Esophagus squamous epithelium (tissue), 5 donors: ENCODE data around the gene AHDC1. TPM values are rescaled to one million over a fixed set of nuclear protein-coding genes. Genes with fewer than 3 reads are reported as not detected.

ENCODE experiments used
- DNase-seq: peaks from one replicate; lab custom pipeline; 2025; lab: John Stamatoyannopoulos, UW
- H3K27ac ChIP-seq, 4 donors: fragments of 200-600 bp; sonication (generic); one replicate each; pipeline ENCODE4 v1.5.1; 2016 to 2019; ENCODE audit warnings: mild to moderate bottlenecking in 1 of 4
- H3K27me3 ChIP-seq, 4 donors: fragments of 200-600 bp; sonication (generic); 1 replicate in 3 of 4; 2 replicates in 1 of 4; pipeline versions ENCODE4 v1.5.1 to v1.6.0; 2017 to 2021; ENCODE audit warnings: antibody characterized with exemption in 1 of 4
- H3K36me3 ChIP-seq, 3 donors: fragments of 200-600 bp; sonication (generic); one replicate each; pipeline ENCODE4 v1.5.1; 2016 to 2019
- H3K4me1 ChIP-seq, 3 donors: fragments of 200-600 bp; sonication (generic); one replicate each; pipeline ENCODE4 v1.5.1; 2017 to 2019
- H3K4me3 ChIP-seq, 4 donors: fragments of 200-600 bp; sonication (generic); 1 replicate in 3 of 4; 2 replicates in 1 of 4; pipeline ENCODE4 v1.5.1; 2016 to 2019; ENCODE audit warnings: mild to moderate bottlenecking in 2 of 4, moderate library complexity in 1 of 4
- H3K9me3 ChIP-seq, 3 donors: fragments of 200-600 bp; sonication (generic); one replicate each; pipeline ENCODE4 v1.5.1; 2016 to 2019
- POLR2A ChIP-seq, 4 donors: fragments of 450-650 bp; IDR thresholded peaks; one replicate each; pipeline ENCODE4 v1.6.1; 2017; ENCODE audit warnings: antibody characterized with exemption in 4 of 4, mild to moderate bottlenecking in 4 of 4, moderate library complexity in 3 of 4
- WGBS, 2 donors: methylation state at CpG; one replicate each; pipeline ENCODE4 v1.1.5; 2018; 5-methylcytosine and 5-hydroxymethylcytosine counted together
- intact Hi-C: fragments of 100-400 bp; cut with DNase I; formaldehyde crosslinking; loops from one replicate; pipeline ENCODE4 v1.15.0; 2022
- total RNA-seq, 4 donors: library from RNA; depleted of rRNA; stranded (reverse); fragments of >200 nt; gene quantifications; one replicate each; pipeline ENCODE4 v1.1.0, GENCODE V29; 2016
- TF ChIP-seq, protein P1 (sequence below), 6 experiments: fragments of 450-650 bp in 4 of 6; fragments of 200-600 bp in 2 of 6; sonication (generic) in 2 of 6; IDR thresholded peaks; one replicate each; pipeline ENCODE4 v1.5.1; 2016 to 2019; ENCODE audit warnings: antibody characterized with exemption in 6 of 6, mild to moderate bottlenecking in 4 of 6, moderate library complexity in 4 of 6
- donor health status: DM: yes; HTN: yes; CAD: no.

AHDC1 gene
- total RNA-seq, 4 donors from 2014 or later, result 22.2 to 112 (median 30.6) TPM

DNA sequence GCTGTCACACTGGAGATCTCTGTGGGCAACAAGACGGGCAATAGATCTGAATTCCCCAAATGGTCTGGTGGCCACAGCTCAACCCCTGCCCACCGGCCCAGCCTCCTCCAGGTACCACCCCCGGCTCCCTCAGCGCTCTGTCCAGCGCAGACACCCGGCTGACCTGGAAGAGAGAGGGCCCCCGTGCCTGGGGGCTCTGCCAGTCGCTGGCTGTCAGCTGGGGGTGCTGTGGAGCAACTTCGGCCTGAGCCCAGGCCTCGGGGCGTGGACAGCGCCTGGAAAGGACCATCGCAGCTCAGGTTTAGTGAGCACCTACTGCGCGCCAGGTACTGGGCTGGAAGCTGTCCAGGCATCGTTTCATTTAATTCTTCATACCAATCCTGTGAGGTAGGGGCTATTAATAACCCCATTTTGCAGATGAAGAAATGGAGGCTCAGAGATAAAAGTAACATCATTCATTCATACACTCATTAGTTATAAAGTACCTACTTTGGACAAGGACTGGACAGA is 51.0 kb downstream of the AHDC1 start:
- peaks cover 35 to 52% (median 35%) of the 10 kb centered on the region in 3 donors for H3K4me1 ChIP-seq
- no peak overlapping the region for H3K4me3 ChIP-seq
- peaks cover 42 to 88% (median 44%) of the 10 kb centered on the region in 3 donors for H3K36me3 ChIP-seq
- intact Hi-C loops, result no loop called here
- H3K27me3 ChIP-seq, result no peaks in the 10 kb centered on the region
- H3K9me3 ChIP-seq, result no peaks in the 10 kb centered on the region
- no peak for DNase-seq
- TF ChIP-seq POLR2A (IDR thresholded peaks at IDR 0.05), result no peak
- peak overlapping the region; percentile 24 to 95 (median 38) for H3K27ac ChIP-seq
- WGBS, 2 donors, result 76 to 83% methylated on average over 3 to 4 of the region's 16 CpGs

DNA sequence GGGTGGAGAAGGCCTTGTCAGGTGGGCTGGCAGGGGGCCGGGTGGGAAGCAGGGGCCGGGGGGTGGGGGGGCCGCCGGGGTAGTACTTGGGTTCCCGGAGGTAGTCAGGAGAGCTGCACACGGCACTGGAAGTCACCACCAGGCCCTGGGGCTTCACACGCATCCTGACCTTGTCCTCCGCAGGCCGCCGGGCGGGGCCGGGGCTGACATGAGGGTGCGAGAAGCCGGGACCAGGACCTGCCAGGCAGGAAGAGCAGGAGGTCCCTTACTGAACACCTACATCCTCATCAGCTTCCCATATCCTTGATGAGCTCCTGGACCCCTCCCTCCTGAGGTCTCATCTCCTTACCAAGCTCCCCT is 52.0 kb downstream of the AHDC1 start:
- Histone ChIP-seq H3K27ac (peak overlapping the region in 2 of 4 donors; percentile 50 to 95), H3K27me3 (no peaks in the 10 kb centered on the region), H3K4me3 (no peak overlapping the region), H3K36me3 (peaks cover 49 to 94% (median 54%) of the 10 kb centered on the region in 3 donors), H3K4me1 (peaks cover 25 to 50% (median 30%) of the 10 kb centered on the region in 3 donors), H3K9me3 (no peaks in the 10 kb centered on the region)
- intact Hi-C loops, result no loop called here
- no peak for DNase-seq
- WGBS, 2 donors, result 75 to 85% methylated on average over 2 to 8 of the region's 14 CpGs
- no peak for TF ChIP-seq POLR2A (IDR thresholded peaks at IDR 0.05)
- TF ChIP-seq, protein P1, sequence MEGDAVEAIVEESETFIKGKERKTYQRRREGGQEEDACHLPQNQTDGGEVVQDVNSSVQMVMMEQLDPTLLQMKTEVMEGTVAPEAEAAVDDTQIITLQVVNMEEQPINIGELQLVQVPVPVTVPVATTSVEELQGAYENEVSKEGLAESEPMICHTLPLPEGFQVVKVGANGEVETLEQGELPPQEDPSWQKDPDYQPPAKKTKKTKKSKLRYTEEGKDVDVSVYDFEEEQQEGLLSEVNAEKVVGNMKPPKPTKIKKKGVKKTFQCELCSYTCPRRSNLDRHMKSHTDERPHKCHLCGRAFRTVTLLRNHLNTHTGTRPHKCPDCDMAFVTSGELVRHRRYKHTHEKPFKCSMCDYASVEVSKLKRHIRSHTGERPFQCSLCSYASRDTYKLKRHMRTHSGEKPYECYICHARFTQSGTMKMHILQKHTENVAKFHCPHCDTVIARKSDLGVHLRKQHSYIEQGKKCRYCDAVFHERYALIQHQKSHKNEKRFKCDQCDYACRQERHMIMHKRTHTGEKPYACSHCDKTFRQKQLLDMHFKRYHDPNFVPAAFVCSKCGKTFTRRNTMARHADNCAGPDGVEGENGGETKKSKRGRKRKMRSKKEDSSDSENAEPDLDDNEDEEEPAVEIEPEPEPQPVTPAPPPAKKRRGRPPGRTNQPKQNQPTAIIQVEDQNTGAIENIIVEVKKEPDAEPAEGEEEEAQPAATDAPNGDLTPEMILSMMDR (IDR thresholded peaks at IDR 0.05), result no peak

DNA sequence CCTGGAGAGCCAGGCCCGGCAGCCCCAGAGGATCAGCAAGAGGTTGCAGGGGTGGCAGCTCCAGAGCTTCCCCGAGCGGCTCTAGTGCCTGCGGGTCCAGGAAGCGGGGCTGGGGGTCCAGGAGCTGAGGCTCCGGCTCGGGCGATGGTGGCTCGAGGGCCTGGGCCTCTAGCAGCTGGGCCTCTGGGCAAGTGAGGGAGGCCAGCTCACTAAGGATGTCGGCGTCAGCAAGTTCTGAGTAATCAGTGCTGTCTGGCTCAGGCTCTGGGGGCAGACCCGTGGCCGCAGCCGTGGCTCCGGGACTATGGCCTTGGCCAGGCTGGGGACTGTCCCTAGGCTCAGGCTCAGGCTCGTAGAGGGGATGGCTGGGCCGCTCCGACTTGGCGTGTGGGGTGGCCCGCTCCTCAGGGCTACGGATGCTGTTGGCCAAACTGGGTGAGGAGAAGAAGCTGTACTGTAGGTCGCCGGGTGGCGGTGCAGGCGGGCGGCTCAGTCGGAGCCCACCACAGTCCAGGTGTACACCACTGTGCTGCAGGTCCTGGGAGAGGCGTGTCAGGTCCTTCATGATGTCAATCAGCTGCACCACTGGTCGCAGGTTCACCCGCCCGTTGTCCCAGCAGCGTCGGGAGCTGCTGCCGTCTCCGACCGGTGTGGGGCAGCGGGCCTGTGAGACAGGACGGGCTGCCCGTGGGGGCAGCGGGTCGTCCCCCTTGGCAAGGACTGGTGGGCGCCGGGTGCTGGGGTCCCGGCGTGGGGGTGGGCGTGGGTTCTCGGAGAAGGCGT is 52.6 kb downstream of the AHDC1 start:
- Histone ChIP-seq H3K4me3 (no peak overlapping the region), H3K36me3 (peaks cover 49 to 100% (median 55%) of the 10 kb centered on the region in 3 donors), H3K27me3 (no peaks in the 10 kb centered on the region), H3K27ac (peak overlapping the region in 2 of 4 donors; percentile 50 to 95), H3K9me3 (no peaks in the 10 kb centered on the region), H3K4me1 (peaks cover 24 to 50% (median 30%) of the 10 kb centered on the region in 3 donors)
- WGBS, 2 donors, result 93 to 100% methylated on average over 1 to 9 of the region's 48 CpGs
- DNase-seq, result no peak
- intact Hi-C loops, result no loop called here
- TF ChIP-seq, protein P1 (IDR thresholded peaks at IDR 0.05), result no peak
- no peak for TF ChIP-seq POLR2A (IDR thresholded peaks at IDR 0.05)

DNA sequence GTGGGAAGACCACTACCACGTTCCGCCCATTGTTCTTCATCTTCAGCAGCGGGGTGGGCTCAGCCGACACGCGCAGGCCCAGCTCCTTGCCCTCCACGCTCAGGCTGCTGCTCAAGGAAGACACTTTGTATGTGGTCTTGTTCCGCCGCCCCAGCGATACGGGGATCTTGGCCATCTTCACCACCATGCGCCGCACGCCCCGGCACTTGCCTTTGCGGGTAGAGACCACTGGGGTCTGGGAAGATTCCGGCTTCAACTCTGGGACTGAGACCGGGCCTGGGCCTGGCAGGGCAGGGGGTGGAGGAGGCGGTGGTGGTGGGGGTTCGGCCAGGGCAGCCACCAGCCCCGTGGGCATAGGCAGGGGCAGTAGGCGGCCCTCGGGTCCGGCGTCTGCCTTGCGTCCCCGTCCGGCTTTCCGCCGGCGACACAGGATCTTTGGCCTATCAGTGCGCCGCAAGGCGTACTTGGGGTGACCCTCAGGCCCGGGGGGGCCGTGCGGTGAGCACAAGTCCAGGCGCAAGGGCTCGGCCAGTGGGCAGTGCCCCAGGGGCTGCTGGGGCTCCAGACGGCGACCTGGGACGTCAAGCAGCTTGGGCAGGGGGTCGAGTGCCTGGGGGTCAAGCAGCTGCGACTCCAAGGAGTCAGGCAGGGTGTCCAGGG is 53.3 kb downstream of the AHDC1 start:
- Histone ChIP-seq H3K27me3 (no peaks in the 10 kb centered on the region), H3K4me3 (no peak overlapping the region), H3K9me3 (no peaks in the 10 kb centered on the region), H3K4me1 (peaks cover 23 to 50% (median 28%) of the 10 kb centered on the region in 3 donors), H3K36me3 (peaks cover 49 to 100% (median 55%) of the 10 kb centered on the region in 3 donors), H3K27ac (peak overlapping the region in 1 of 4 donors; percentile 33)
- 96 to 100% methylated on average over 11 to 19 of the region's 44 CpGs for WGBS, 2 donors
- intact Hi-C loops, result no loop called here
- TF ChIP-seq, protein P1 (IDR thresholded peaks at IDR 0.05), result no peak
- TF ChIP-seq POLR2A (IDR thresholded peaks at IDR 0.05), result no peak
- DNase-seq, result no peak

DNA sequence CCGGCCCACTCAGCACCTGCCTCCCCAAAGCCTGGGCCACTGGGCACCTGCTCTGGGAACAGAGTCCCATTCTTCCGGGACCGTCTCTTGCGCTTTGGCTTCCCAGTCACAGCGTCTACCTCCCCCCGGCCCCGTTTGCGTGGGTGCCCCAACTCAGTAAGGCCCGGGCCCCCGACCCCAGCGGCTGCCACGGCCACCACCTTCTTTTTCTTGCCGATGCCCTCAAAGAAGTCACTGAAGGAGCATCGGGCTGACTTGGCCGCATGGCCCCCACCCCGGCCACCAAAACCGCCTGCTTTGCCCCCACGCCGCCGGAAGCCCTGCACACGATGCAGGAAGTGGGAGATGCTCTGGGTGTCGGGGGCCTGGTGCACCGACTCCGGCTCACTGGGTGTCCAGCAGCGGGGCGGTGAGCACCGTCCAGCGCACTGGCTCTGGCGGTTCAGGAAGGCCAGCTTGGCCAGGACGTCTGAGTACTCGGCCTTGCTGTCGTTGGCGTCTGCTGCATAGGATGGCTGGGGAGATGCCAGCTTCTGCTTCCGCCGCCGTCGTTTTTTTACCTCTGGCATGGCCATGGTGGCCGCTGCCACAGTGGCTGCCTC is 54.0 kb downstream of the AHDC1 start:
- Histone ChIP-seq H3K4me1 (peaks cover 23 to 50% (median 24%) of the 10 kb centered on the region in 3 donors), H3K27me3 (no peaks in the 10 kb centered on the region), H3K36me3 (peaks cover 49 to 93% (median 55%) of the 10 kb centered on the region in 3 donors), H3K9me3 (no peaks in the 10 kb centered on the region), H3K4me3 (no peak overlapping the region), H3K27ac (peak overlapping the region in 1 of 4 donors; percentile 33)
- DNase-seq, result no peak
- TF ChIP-seq, protein P1 (IDR thresholded peaks at IDR 0.05), result no peak
- no peak for TF ChIP-seq POLR2A (IDR thresholded peaks at IDR 0.05)
- 73 to 100% methylated on average over 2 of the region's 38 CpGs for WGBS, 2 donors
- intact Hi-C loops, result no loop called here
